SK-N-SH treated with all-trans-retinoic acid at 6 μM for 48 hours (cell line): ENCODE data around the gene TWNK.

ENCODE experiments used
- ARNTL ChIP-seq: fragments of 450-650 bp; formaldehyde crosslinking; IDR thresholded peaks from 2 replicates; pipeline ENCODE4 v1.5.0; 2020; ENCODE audit warnings: low read depth, mild to moderate bottlenecking, moderate library complexity, borderline replicate concordance
- TOX ChIP-seq: fragments of 250-450 bp; sonication (Bioruptor Pico); IDR thresholded peaks from 2 replicates; pipeline ENCODE4 v1.8.0; 2021; ENCODE audit warnings: mild to moderate bottlenecking, moderate library complexity, borderline replicate concordance
- ZFP30 ChIP-seq: fragments of 450-650 bp; formaldehyde crosslinking; IDR thresholded peaks from 2 replicates; pipeline ENCODE4 v1.5.0; 2022; ENCODE audit warnings: mild to moderate bottlenecking, moderate library complexity
- ZNF8 ChIP-seq: fragments of 450-650 bp; formaldehyde crosslinking; IDR thresholded peaks from 2 replicates; pipeline ENCODE4 v1.5.0; 2020; ENCODE audit warnings: mild to moderate bottlenecking, moderate library complexity
- TF ChIP-seq, protein P1 (sequence below): fragments of 250-450 bp; sonication (Bioruptor Pico); IDR thresholded peaks from 2 replicates; pipeline ENCODE4 v1.8.0; 2020; ENCODE audit warnings: mild to moderate bottlenecking, moderate library complexity, borderline replicate concordance

DNA sequence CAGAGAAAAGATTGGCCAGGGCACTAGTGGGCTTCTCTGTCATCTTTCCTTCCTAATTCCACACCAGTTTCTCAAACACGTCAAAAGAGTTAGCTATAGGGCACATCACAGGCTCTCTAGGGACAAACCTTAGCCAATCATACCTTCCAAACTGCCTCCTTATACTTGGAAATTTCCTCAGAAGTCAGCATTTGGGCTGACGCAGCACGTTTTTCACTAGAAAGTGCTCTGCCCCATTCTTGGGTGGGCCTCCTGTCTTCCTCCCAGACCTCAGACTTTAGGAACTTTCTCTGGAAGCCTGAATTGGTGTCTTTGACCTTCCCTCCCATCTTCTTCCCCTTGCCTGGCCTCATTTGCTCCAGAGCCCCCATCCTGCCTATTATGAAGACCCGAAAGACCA is 54.8 kb downstream of the TWNK start:
- TF ChIP-seq ARNTL (CRISPR knock-in tag) (no peak), ZFP30 (CRISPR knock-in tag) (no peak), TOX (CRISPR knock-in tag) (no peak), ZNF8 (CRISPR knock-in tag) (no peak)
- TF ChIP-seq, protein P1, sequence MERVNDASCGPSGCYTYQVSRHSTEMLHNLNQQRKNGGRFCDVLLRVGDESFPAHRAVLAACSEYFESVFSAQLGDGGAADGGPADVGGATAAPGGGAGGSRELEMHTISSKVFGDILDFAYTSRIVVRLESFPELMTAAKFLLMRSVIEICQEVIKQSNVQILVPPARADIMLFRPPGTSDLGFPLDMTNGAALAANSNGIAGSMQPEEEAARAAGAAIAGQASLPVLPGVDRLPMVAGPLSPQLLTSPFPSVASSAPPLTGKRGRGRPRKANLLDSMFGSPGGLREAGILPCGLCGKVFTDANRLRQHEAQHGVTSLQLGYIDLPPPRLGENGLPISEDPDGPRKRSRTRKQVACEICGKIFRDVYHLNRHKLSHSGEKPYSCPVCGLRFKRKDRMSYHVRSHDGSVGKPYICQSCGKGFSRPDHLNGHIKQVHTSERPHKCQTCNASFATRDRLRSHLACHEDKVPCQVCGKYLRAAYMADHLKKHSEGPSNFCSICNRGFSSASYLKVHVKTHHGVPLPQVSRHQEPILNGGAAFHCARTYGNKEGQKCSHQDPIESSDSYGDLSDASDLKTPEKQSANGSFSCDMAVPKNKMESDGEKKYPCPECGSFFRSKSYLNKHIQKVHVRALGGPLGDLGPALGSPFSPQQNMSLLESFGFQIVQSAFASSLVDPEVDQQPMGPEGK (CRISPR knock-in tag): no peak
